ENCODE measurements around the gene ZEB2.

DNA sequence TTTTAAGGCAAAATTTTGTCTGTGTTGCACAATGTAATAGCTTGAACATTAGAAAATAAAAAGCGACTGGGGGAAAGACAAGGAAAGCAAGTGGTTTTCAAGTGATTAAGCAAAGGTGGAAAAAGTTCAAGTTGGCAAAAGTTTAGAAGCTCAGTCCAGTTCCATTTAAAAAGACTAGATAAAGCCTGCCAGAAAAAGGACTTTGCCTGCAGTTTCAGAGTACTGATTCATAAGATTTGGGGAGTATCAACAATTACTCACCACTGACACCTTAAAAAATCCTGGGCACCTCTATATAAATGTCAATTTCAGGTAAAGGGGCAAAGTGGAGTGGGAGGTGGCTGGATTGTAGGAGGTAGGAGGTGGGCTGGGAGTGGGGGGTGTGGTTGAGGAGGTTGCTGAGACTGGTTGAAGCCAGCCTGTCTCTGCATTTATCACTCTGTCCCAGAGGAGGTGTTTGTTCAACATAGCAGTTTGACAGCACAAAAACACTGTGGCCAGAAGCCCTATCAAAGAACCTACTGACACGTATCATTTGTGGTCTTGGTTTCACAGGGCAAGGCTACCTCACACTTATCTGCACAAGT lies 14.6 kb downstream of the ZEB2 start:
- TF ChIP-seq, protein P1, sequence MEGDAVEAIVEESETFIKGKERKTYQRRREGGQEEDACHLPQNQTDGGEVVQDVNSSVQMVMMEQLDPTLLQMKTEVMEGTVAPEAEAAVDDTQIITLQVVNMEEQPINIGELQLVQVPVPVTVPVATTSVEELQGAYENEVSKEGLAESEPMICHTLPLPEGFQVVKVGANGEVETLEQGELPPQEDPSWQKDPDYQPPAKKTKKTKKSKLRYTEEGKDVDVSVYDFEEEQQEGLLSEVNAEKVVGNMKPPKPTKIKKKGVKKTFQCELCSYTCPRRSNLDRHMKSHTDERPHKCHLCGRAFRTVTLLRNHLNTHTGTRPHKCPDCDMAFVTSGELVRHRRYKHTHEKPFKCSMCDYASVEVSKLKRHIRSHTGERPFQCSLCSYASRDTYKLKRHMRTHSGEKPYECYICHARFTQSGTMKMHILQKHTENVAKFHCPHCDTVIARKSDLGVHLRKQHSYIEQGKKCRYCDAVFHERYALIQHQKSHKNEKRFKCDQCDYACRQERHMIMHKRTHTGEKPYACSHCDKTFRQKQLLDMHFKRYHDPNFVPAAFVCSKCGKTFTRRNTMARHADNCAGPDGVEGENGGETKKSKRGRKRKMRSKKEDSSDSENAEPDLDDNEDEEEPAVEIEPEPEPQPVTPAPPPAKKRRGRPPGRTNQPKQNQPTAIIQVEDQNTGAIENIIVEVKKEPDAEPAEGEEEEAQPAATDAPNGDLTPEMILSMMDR (IDR thresholded peaks at IDR 0.05; ENCODE audit: low read length): no peak
- TF ChIP-seq EZH2 (IDR thresholded peaks at IDR 0.05; ENCODE audit: borderline replicate concordance, low read length): no peak
